ENCODE data around the gene MYO5C.

GRCh38 chr15:52206446-52206845 is 89.2 kb downstream of the MYO5C start:
- TF ChIP-seq POLR2AphosphoS5 (IDR thresholded peaks at IDR 0.05; ENCODE audit: insufficient read depth in 1 of 2, low read depth in 1 of 2): no peak
- TF ChIP-seq, protein P1, sequence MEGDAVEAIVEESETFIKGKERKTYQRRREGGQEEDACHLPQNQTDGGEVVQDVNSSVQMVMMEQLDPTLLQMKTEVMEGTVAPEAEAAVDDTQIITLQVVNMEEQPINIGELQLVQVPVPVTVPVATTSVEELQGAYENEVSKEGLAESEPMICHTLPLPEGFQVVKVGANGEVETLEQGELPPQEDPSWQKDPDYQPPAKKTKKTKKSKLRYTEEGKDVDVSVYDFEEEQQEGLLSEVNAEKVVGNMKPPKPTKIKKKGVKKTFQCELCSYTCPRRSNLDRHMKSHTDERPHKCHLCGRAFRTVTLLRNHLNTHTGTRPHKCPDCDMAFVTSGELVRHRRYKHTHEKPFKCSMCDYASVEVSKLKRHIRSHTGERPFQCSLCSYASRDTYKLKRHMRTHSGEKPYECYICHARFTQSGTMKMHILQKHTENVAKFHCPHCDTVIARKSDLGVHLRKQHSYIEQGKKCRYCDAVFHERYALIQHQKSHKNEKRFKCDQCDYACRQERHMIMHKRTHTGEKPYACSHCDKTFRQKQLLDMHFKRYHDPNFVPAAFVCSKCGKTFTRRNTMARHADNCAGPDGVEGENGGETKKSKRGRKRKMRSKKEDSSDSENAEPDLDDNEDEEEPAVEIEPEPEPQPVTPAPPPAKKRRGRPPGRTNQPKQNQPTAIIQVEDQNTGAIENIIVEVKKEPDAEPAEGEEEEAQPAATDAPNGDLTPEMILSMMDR (IDR thresholded peaks at IDR 0.05): no peak

Data from vagina (tissue), 2 donors.